Osteoblast (primary cell): ENCODE results near the gene RASA3. TPM values are rescaled to one million over a fixed set of nuclear protein-coding genes. Genes with fewer than 3 reads are reported as not detected.

ENCODE experiments used
- DNase-seq: peaks from one replicate; pipeline ENCODE4 v3.0.0; 2011; ENCODE audit warnings: low spot score, mixed read lengths; ENCODE audit not compliant: insufficient read length; ENCODE audit errors: missing footprints
- H2AFZ ChIP-seq: 2 replicates; pipeline ENCODE4 v1.6.0; 2011; ENCODE audit warnings: mild to moderate bottlenecking, low read length
- H3K27ac ChIP-seq: 2 replicates; pipeline ENCODE4 v1.5.1; 2011; ENCODE audit warnings: mild to moderate bottlenecking, low read depth, low read length, moderate library complexity
- H3K27me3 ChIP-seq: 2 replicates; pipeline ENCODE4 v1.6.0; 2012; ENCODE audit warnings: mild to moderate bottlenecking, control low read depth, inconsistent platforms, low read length, moderate library complexity; ENCODE audit not compliant: insufficient read depth
- H3K36me3 ChIP-seq: 2 replicates; pipeline ENCODE4 v1.5.1; 2011; ENCODE audit warnings: mild to moderate bottlenecking, low read length, control low read depth, moderate library complexity; ENCODE audit not compliant: insufficient read depth
- H3K4me1 ChIP-seq: 2 replicates; pipeline ENCODE4 v1.5.1; 2011; ENCODE audit warnings: mild to moderate bottlenecking, low read length, control low read depth, moderate library complexity; ENCODE audit not compliant: insufficient read depth
- H3K4me2 ChIP-seq: 2 replicates; pipeline ENCODE4 v1.6.0; 2011; ENCODE audit warnings: mild to moderate bottlenecking, low read length; ENCODE audit not compliant: insufficient read depth
- H3K4me3 ChIP-seq: fragments of 200-600 bp; sonication (generic); 3 replicates; pipeline ENCODE4 v1.5.1; 2012; ENCODE audit warnings: mild to moderate bottlenecking, low read length, inconsistent platforms; ENCODE audit not compliant: insufficient read depth
- H3K79me2 ChIP-seq: 2 replicates; pipeline ENCODE4 v1.6.0; 2012; ENCODE audit warnings: mild to moderate bottlenecking, low read length, control low read depth, inconsistent platforms; ENCODE audit not compliant: insufficient read depth
- H3K9me3 ChIP-seq: 2 replicates; pipeline ENCODE4 v1.5.1; 2011; ENCODE audit warnings: low read depth, low read length, control low read depth
- H4K20me1 ChIP-seq: 2 replicates; pipeline ENCODE4 v1.6.0; 2012; ENCODE audit warnings: mild to moderate bottlenecking, low read length, control low read depth; ENCODE audit not compliant: insufficient read depth
- CTCF ChIP-seq: IDR thresholded peaks from 2 replicates; pipeline ENCODE4 v1.5.1; 2011; ENCODE audit warnings: mild to moderate bottlenecking, low read depth, low read length, moderate library complexity; ENCODE audit errors: extremely low read depth
- total RNA-seq: library from RNA; depleted of rRNA; stranded (reverse); fragments of >200 nt; gene quantifications from 2 replicates; pipeline ENCODE4 v1.2.3, GENCODE V29; 2012

Gene RASA3
- total RNA-seq, 1 donor: 41.3 TPM

DNA sequence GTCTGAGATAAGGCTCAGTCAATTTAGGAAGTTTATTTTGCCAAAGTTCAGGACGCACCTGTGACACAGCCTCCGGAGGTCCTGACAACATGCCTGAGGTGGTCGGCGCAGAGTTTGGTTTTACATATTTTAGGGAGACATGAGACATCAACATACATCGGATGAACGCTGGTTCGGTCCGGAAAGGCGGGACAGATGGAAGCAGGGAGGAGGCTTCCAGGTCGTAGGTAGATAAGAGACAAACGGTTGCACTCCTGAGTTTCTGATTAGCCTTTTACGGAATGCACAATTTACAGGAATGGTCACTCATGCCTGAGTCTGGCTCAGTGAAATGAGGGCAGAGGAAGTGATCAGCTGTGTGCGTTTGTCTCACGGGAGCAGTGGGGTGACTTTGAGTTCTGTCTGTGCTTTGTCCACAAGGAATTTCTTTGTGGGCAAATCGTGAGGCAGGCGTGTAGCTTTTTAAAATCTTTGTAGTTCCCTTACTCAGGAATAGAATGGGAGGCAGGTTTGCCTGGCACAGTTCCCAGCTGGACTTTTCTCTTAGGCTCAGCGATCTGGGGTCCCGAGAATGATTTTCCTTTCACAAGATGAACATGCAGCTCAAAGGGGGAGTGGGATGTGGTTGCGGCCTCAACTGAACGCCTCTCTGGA is 194.8 kb downstream of the RASA3 start:
- Histone ChIP-seq H3K4me1 (peaks cover 3% of the 10 kb centered on the region), H3K4me2 (no peak overlapping the region), H3K27ac (no peak overlapping the region), H3K9me3 (no peaks in the 10 kb centered on the region), H4K20me1 (no peaks in the 10 kb centered on the region), H3K36me3 (no peaks in the 10 kb centered on the region), H3K79me2 (no peaks in the 10 kb centered on the region), H2AFZ (no peak overlapping the region), H3K4me3 (no peak overlapping the region), H3K27me3 (no peaks in the 10 kb centered on the region)
- TF ChIP-seq CTCF: no peak
- DNase-seq: peak; percentile 30

DNA sequence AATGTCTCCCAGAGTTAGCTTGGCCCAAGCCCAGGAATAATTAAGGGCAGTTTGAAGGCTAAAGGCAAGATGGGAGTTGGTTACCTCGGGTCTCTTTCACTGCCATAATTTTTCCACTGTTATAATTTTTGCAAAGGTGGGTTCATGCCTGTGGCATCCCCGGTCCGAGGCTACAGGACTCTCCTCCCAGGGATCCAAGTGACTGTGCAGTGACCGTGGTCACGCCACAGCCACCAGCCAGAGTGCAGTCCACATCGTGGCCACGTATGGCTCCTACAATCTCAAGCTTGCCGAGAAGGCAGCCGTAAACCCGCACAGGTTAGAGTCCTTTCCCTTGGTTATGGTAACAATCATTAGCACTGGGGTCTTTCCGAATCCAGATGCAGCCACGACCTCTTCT is 195.3 kb downstream of the RASA3 start:
- H3K36me3 ChIP-seq: no peaks in the 10 kb centered on the region
- H2AFZ ChIP-seq: no peak overlapping the region
- no peak overlapping the region for H3K27ac ChIP-seq
- no peaks in the 10 kb centered on the region for H3K9me3 ChIP-seq
- no peak overlapping the region for H3K4me2 ChIP-seq
- DNase-seq: no peak
- no peaks in the 10 kb centered on the region for H3K27me3 ChIP-seq
- H3K4me1 ChIP-seq: peaks cover 3% of the 10 kb centered on the region
- H4K20me1 ChIP-seq: no peaks in the 10 kb centered on the region
- no peak for TF ChIP-seq CTCF
- H3K79me2 ChIP-seq: no peaks in the 10 kb centered on the region
- H3K4me3 ChIP-seq: no peak overlapping the region

- Histone ChIP-seq H4K20me1 (no peaks in the 10 kb centered on the region), H3K79me2 (no peaks in the 10 kb centered on the region), H3K36me3 (no peaks in the 10 kb centered on the region), H3K4me3 (no peak overlapping the region), H3K4me2 (no peak overlapping the region), H3K27ac (no peak overlapping the region), H3K9me3 (no peaks in the 10 kb centered on the region), H3K27me3 (no peaks in the 10 kb centered on the region), H3K4me1 (peaks cover 3% of the 10 kb centered on the region), H2AFZ (no peak overlapping the region)
- TF ChIP-seq CTCF: no peak
- peak; percentile 75 for DNase-seq
These were observed 196.1 kb downstream of the RASA3 start for GRCh38 chr13:113936166-113936965.
